Astrocyte (in vitro differentiated cells and primary cell): Measurements from ENCODE around the gene ARL4C.

Experiments used
- CTCF ChIP-seq: IDR thresholded peaks from 2 replicates; pipeline ENCODE4 v1.5.1; 2011; ENCODE audit warnings: low read depth, mild to moderate bottlenecking, inconsistent platforms, low read length, moderate library complexity; ENCODE audit not compliant: insufficient read depth
- EZH2 ChIP-seq: IDR thresholded peaks from 2 replicates; pipeline ENCODE4 v1.6.1; 2012; ENCODE audit warnings: mild to moderate bottlenecking, low read length, inconsistent platforms; ENCODE audit not compliant: insufficient read depth

- TF ChIP-seq EZH2 (no peak), CTCF (no peak)
These were observed 5.5 kb upstream of the ARL4C start for GRCh38 chr2:234502285-234502918.
